IPS DF 19.7 (cell line): ENCODE measurements around the gene SLAMF7.
"Not testable (repeated sequence)": the region's sequence is repeated elsewhere in the genome, so short reads cannot be mapped to it uniquely, and the experiment has no call there.

ENCODE experiments used
- DNase-seq: peaks from one replicate; pipeline ENCODE4 v3.0.0-alpha.2; 2013; ENCODE audit warnings: low read depth, low spot score

The SLAMF7 gene

GRCh38 chr1:160774886-160775719 is 36.1 kb downstream of the SLAMF7 start:
- DNase-seq, result no peak

- DNase-seq, result no peak
Measured at GRCh38 chr1:160776178-160776577, 37.1 kb downstream of the SLAMF7 start.

GRCh38 chr1:160777486-160778089 is 38.5 kb downstream of the SLAMF7 start:
- DNase-seq, result peak; percentile 33

- DNase-seq, result no peak
Measured at GRCh38 chr1:160778976-160779375, 39.9 kb downstream of the SLAMF7 start.

- peak; percentile 60 for DNase-seq
Measured at GRCh38 chr1:160779626-160780397, 40.8 kb downstream of the SLAMF7 start.

GRCh38 chr1:160780398-160780755 is 41.3 kb downstream of the SLAMF7 start:
- DNase-seq, result no peak

GRCh38 chr1:160781186-160781766 is 42.2 kb downstream of the SLAMF7 start:
- DNase-seq, result no peak

GRCh38 chr1:160781914-160782689 is 43.1 kb downstream of the SLAMF7 start:
- no peak for DNase-seq

- not testable (repeated sequence) for DNase-seq
Measured at GRCh38 chr1:160782988-160783765, 44.1 kb downstream of the SLAMF7 start.

GRCh38 chr1:160789051-160789701 is 50.1 kb downstream of the SLAMF7 start:
- no peak for DNase-seq

GRCh38 chr1:160789702-160790611 is 50.9 kb downstream of the SLAMF7 start:
- DNase-seq, result no peak

GRCh38 chr1:160794376-160794775 is 55.3 kb downstream of the SLAMF7 start:
- DNase-seq, result no peak

- no peak for DNase-seq
Measured at GRCh38 chr1:160795951-160796383, 56.9 kb downstream of the SLAMF7 start, which contains the start of gene LY9. Gene LY9 (plus strand): TSS chr1:160796174. CDS start chr1:160796188, 14 bp downstream.

- no peak for DNase-seq
Measured at GRCh38 chr1:160797271-160797709, 58.2 kb downstream of the SLAMF7 start.

GRCh38 chr1:160797861-160798273 is 58.8 kb downstream of the SLAMF7 start:
- no peak for DNase-seq

GRCh38 chr1:160798439-160798838 is 59.4 kb downstream of the SLAMF7 start:
- no peak for DNase-seq

- no peak for DNase-seq
Measured at GRCh38 chr1:160799641-160800040, 60.6 kb downstream of the SLAMF7 start.

- no peak for DNase-seq
Measured at GRCh38 chr1:160800142-160800541, 61.1 kb downstream of the SLAMF7 start.
